NK-92 (cell line): ENCODE results near the gene GNA12.
"Not testable (repeated sequence)": the region's sequence is repeated elsewhere in the genome, so short reads cannot be mapped to it uniquely, and the experiment has no call there.

Source experiments
- DNase-seq: peaks from one replicate; lab custom pipeline; 2025; ENCODE audit not compliant: unreplicated experiment; lab: John Stamatoyannopoulos, UW

GNA12 gene

GRCh38 chr7:2757904-2758672 is 86.0 kb downstream of the GNA12 start:
- no peak for DNase-seq

GRCh38 chr7:2757361-2757903 is 86.7 kb downstream of the GNA12 start:
- DNase-seq, result no peak

GRCh38 chr7:2755531-2755930 is 88.6 kb downstream of the GNA12 start:
- DNase-seq, result no peak

- no peak for DNase-seq
Measured at GRCh38 chr7:2754912-2755311, 89.2 kb downstream of the GNA12 start.

GRCh38 chr7:2754086-2754485 is 90.0 kb downstream of the GNA12 start:
- DNase-seq, result no peak

GRCh38 chr7:2753148-2753547 is 91.0 kb downstream of the GNA12 start:
- no peak for DNase-seq

- no peak for DNase-seq
Measured at GRCh38 chr7:2751086-2751485, 93.0 kb downstream of the GNA12 start.

GRCh38 chr7:2750004-2750407 is 94.1 kb downstream of the GNA12 start:
- DNase-seq, result no peak

- not testable (repeated sequence) for DNase-seq
Measured at GRCh38 chr7:2748684-2749083, 95.4 kb downstream of the GNA12 start.

GRCh38 chr7:2743523-2744185 is 100.5 kb downstream of the GNA12 start:
- not testable (repeated sequence) for DNase-seq

- no peak for DNase-seq
Measured at GRCh38 chr7:2738766-2739549, 105.2 kb downstream of the GNA12 start.

- no peak for DNase-seq
Measured at GRCh38 chr7:2737771-2738540, 106.2 kb downstream of the GNA12 start.

GRCh38 chr7:2737005-2737743 is 106.9 kb downstream of the GNA12 start:
- not testable (repeated sequence) for DNase-seq

- no peak for DNase-seq
Measured at GRCh38 chr7:2736411-2736914, 107.6 kb downstream of the GNA12 start.

- DNase-seq, result no peak
Measured at GRCh38 chr7:2735744-2736143, 108.4 kb downstream of the GNA12 start.

- no peak for DNase-seq
Measured at GRCh38 chr7:2734751-2735571, 109.1 kb downstream of the GNA12 start.

GRCh38 chr7:2734084-2734686 is 109.9 kb downstream of the GNA12 start:
- no peak for DNase-seq

GRCh38 chr7:2732959-2733584 is 111.0 kb downstream of the GNA12 start:
- DNase-seq, result no peak
